HCT116 (cell line): ENCODE results near the gene RARS2.

Experiments
- EGR1 ChIP-seq: IDR thresholded peaks from 2 replicates; pipeline ENCODE4 v1.6.1; 2012; ENCODE audit warnings: low read depth
- EZH2 ChIP-seq: fragments of 200-600 bp; sonication (generic); IDR thresholded peaks from 2 replicates; pipeline ENCODE4 v1.6.1; 2017; ENCODE audit warnings: antibody characterized with exemption, mixed run types
- EZH2phosphoT487 ChIP-seq: fragments of 200-600 bp; IDR thresholded peaks from 2 replicates; pipeline ENCODE4 v1.6.1; 2018; ENCODE audit warnings: antibody characterized with exemption, borderline replicate concordance
- POLR2A ChIP-seq: IDR thresholded peaks from 2 replicates; pipeline ENCODE4 v1.7.0; 2011; ENCODE audit warnings: borderline replicate concordance; ENCODE audit not compliant: insufficient read depth, insufficient read length; ENCODE audit errors: extremely low read depth
- RAD21 ChIP-seq: IDR thresholded peaks from 2 replicates; pipeline ENCODE4 v1.6.1; 2012; ENCODE audit warnings: low read depth, mild to moderate bottlenecking
- REST ChIP-seq: IDR thresholded peaks from 2 replicates; pipeline ENCODE4 v1.6.1; 2012; ENCODE audit warnings: low read depth
- SP1 ChIP-seq: IDR thresholded peaks from 2 replicates; pipeline ENCODE4 v1.6.1; 2012; ENCODE audit warnings: low read depth
- TF ChIP-seq, protein P1 (sequence below), 3 experiments: fragments of 200-600 bp in 1 of 3; sonication (generic) in 1 of 3; IDR thresholded peaks in 2 of 3; conservative IDR thresholded peaks in 1 of 3; 2 replicates each; pipeline ENCODE4 v1.5.1; 2012 to 2017; ENCODE audit warnings: low read depth in 2 of 3, low read length in 2 of 3, antibody characterized with exemption in 1 of 3, borderline replicate concordance in 1 of 3, control low read depth in 1 of 3, mild to moderate bottlenecking in 1 of 3, mixed read lengths in 1 of 3, mixed run types in 1 of 3, moderate library complexity in 1 of 3; ENCODE audit not compliant: insufficient read depth in 1 of 3

GRCh38 chr6:87472525-87473418, 117.0 kb downstream of the RARS2 start, which contains the start of gene SLC35A1:
- TF ChIP-seq, protein P1, sequence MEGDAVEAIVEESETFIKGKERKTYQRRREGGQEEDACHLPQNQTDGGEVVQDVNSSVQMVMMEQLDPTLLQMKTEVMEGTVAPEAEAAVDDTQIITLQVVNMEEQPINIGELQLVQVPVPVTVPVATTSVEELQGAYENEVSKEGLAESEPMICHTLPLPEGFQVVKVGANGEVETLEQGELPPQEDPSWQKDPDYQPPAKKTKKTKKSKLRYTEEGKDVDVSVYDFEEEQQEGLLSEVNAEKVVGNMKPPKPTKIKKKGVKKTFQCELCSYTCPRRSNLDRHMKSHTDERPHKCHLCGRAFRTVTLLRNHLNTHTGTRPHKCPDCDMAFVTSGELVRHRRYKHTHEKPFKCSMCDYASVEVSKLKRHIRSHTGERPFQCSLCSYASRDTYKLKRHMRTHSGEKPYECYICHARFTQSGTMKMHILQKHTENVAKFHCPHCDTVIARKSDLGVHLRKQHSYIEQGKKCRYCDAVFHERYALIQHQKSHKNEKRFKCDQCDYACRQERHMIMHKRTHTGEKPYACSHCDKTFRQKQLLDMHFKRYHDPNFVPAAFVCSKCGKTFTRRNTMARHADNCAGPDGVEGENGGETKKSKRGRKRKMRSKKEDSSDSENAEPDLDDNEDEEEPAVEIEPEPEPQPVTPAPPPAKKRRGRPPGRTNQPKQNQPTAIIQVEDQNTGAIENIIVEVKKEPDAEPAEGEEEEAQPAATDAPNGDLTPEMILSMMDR (IDR thresholded peaks at IDR 0.05 in 2 of 3, conservative IDR thresholded peaks at IDR 0.05 in 1 of 3; ENCODE audit: borderline replicate concordance in 1 of 3, insufficient read depth in 1 of 3, low read depth in 2 of 3, low read length in 2 of 3): no peak
- TF ChIP-seq EZH2phosphoT487: no peak
- TF ChIP-seq EGR1: peak; percentile 98
- TF ChIP-seq EZH2: no peak
- no peak for TF ChIP-seq RAD21
- TF ChIP-seq POLR2A: no peak
- peak; percentile 68 for TF ChIP-seq SP1
- no peak for TF ChIP-seq REST
